Superior temporal gyrus (tissue), 1 donor: ENCODE data around the gene METTL25.
A peak's percentile ranks its signal among the peaks of the same experiment; 100 is the strongest.
"Not testable (repeated sequence)": the region's sequence is repeated elsewhere in the genome, so short reads cannot be mapped to it uniquely, and the experiment has no call there.

Source experiments
- DNase-seq: peaks from one replicate; pipeline ENCODE4 v3.0.0-alpha.2; 2016; ENCODE audit errors: extremely low spot score

METTL25 gene

DNA sequence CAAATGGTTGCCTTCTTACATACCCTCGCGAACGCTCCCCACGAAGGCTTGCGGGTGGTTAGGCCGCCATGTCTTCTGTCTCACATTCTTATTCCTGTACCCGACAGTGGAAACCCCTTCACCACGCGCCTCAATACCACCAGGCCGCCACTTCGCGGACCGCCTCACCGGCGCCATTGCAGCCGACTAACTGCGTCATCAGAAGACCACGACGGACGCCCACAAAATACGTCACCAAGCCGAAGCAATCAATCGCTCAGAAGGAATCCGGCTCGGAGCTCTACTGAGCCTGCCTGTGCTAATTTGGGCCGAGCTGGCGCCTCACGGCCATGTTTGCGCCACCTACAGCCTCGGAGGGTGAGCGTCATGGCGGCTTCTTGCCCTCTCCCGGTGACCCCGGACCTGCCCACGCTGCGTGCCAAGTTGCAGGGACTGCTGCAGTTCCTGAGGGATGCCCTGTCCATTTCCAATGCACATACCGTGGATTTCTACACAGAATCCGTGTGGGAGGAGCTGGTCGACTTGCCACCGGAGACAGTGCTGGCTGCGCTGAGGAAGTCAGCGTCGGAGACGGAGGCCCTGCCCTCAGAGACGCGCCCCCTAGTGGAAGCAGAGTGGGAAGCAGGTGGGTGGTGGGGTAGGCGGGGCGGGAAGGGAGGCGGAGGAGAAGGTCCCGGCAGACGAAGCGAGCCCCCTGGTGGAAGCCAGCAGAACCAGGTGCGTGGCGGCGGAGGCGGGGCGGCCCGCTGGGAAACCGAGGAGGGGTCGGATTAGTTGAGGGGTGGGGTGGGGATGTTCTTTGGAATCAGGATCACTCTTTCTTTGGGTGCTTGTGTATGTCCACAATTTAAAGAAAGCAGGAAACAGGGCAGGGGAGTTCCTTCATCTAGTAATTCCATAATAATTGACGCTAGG is at the start of gene METTL25, which contains the start of gene CCDC59:
Gene METTL25 (plus strand): TSS at position 330 of the 915 bp plus-strand sequence. CDS start 37 bp downstream, at position 367.
Gene CCDC59 (minus strand): TSS at position 188 of the 915 bp plus-strand sequence. CDS start 11 bp downstream, at position 177.
- DNase-seq: peak; percentile 99

DNA sequence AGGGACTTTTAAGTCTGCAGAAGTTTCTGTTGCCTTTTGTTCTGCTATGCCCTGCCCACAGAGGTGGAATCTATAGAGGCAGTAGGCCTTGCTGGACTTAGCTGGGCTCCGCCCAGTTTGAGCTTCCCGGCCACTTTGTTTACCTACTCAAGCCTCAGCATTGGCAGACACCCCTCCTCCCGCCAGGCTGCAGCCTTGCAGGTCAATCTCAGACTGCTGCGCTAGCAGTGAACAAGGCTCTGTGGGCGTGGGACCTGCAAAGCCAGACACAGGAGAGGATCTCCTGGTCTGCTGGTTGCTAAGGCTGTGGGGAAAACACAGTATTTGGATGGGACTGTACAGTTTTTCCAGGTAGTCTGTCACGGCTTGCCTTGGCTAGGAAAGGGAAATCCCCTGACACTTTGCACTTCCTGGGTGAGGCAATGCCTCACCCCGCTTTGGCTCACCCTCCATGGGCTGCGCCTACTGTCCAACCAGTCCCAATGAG is 43.9 kb upstream of the METTL25 start:
- DNase-seq: no peak

DNA sequence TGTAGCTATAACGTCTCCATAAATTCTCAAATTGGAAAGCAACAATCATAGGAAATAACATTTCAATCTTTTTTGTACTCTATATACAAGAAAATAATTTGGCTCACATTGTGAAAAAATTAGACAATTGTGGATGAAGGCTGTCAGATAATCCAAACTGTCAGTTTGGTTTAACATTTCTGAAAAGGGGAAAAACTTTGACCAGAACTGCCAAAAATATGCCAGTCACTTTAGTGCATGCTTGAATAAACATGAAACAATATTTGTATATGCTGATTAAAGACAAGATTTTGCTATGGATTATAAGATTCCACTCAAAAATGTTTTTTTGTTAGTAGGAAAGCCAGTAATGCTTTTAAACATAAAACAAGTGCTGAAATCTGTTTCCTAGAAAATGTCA is 39.1 kb upstream of the METTL25 start:
- DNase-seq: no peak

GRCh38 chr12:82325540-82326336 is 32.6 kb upstream of the METTL25 start:
- DNase-seq: no peak

GRCh38 chr12:82326905-82327503 is 31.3 kb upstream of the METTL25 start:
- DNase-seq: peak; percentile 82

DNA sequence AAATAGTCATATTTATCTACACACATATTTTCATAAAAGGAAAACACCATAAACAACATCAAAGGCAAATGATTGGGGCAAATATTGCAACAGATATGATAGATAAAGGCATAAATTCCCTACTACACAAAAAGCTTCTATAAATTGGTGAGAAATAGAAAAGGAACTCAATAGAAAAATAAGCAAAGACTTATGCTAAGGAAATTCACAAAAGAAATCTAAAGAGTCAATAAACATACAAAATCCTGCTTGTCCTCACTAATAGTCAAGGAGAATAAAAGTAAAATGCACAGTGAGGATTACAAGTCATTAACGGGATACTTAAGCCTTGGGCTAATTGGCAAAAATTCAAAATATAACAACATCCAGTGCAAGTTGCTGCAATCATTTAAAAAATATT is 30.5 kb upstream of the METTL25 start:
- DNase-seq: no peak

GRCh38 chr12:82329508-82329907 is 28.8 kb upstream of the METTL25 start:
- no peak for DNase-seq

GRCh38 chr12:82350161-82350560 is 8.2 kb upstream of the METTL25 start:
- DNase-seq: no peak

DNA sequence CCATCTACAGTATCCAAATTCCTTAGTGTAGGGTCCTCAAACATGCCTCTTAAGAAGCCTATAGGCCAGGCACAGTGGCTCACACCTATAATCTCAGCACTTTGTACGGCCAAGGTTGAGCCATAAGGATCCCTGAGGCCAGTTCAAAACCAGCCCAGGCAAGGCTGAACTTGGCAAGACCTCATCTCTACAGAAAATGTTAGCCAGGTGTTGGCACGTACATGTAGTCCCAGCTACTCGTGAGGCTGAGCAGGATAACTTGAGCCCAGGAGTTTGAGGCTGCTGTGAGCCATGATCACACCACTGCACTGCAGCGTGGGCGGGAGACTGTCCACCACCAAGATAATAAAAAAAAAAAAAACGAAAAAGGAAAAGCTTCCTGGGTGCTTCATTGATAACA is 6.9 kb upstream of the METTL25 start:
- no peak for DNase-seq

GRCh38 chr12:82357340-82357739 is 989 bp upstream of the METTL25 start:
- DNase-seq: no peak

DNA sequence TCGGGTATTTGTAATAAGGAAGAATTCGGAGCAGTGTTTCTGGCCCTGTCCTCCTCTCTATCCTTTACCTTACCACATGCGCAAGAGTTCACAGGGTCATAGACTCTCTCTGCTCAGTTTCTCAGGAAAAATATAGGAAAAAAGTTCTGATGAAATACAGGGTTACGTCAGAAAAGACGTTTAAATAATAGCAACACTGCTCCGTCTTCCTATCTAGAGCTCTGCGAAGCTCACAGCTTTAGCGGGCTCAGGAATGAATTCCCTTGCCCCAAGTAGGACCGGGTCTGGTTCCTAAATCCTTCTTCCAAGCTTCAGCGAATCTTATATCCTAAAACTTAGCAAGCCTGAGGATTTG is 507 bp upstream of the METTL25 start:
- DNase-seq: no peak

DNA sequence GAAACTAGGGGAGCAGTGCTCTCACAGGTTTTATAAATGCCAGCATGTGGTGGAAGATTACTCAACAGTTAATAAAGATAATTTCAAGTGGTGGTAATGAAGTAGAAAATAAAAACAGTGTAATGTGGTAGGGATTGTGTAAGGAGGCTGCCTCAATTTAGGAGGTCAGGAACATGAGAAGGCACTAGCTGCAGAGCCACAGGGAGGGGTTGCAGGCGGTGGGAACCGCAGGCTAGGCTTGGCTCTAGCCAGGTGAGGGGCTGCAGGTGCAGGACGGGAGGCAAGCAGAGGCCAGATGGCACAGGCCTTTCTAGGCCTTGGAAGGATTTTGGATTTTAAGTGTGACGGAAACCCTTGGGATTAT is 768 bp downstream of the METTL25 start:
- DNase-seq: peak; percentile 44

DNA sequence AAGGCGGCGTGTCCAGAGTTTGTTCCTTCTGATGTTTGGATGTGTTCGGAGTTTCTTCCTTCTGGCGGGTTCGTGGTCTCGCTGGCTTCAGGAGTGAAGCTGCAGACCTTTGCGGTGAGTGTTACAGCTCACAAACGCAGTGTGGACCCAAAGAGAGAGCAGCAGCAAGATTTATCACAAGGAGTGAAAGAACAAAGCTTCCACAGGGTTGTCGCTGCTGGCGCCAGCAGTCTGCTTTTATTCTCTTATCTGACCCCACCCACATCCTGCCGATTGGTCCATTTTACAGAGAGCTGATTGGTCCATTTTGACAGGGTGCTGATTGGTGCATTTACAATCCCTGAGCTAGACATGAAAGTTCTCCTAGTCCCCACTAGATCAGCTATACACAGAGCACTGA is 2.5 kb downstream of the METTL25 start:
- DNase-seq: not testable (repeated sequence)

DNA sequence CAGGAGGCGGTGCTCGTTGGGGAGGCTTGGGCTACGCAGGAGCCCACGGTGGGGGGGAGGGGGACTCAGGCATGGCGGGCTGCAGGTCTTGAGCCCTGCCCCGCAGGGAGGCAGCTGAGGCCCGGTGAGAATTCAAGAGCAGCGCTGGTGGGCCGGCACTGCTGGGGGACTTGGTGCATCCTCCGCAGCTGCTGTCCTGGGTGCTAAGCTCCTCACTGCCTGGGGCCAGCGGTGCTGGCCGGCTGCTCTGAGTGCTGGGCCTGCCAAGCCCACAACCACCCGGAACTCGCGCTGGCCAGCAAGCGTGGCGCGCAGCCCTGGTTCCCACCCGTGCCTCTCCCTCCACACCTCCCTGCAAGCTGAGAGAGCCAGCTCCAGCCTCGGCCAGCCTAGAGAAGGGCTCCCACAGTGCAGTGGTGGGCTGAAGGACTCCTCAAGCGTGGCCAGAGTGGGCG is 3.2 kb downstream of the METTL25 start:
- DNase-seq: no peak

DNA sequence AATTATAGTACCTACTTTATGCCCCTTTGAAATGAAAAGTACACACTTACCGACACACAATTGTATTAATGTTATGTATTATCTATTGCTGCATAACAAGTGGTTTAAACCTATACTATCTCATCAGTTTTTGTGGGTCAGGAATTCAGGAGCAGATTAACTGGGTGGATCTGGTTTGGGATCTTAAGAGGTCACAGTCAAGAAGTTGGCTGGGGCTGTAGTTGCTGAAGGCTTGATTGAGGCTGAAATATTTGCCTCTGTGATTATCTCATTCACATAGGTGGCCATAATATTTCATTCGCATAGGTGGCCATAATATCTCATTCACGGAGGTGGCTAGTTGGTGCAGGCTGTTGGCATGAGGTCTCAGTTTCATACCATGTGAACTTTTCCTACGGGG is 5.7 kb downstream of the METTL25 start:
- no peak for DNase-seq

DNA sequence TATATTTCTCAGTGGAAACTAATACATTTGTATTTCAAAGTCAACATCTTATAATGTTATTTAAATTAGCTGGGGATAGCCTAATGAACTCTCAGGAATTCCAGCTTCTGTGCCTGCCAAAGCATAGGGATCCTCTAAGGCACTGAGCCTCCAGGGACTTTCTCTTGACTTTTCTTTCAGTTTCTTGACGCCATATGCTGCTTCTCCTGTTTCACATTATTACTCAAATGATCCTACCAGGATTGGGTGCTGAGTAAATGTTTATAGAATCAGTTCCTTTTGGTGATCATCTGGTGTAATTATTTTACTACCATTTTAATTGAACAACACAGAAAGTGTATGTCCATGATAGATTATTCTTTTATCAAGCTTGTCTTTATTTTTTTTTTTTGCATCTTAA is 7.9 kb downstream of the METTL25 start:
- no peak for DNase-seq

- no peak for DNase-seq
Observed at GRCh38 chr12:82375201-82375600, 16.9 kb downstream of the METTL25 start.

- DNase-seq: no peak
Observed at GRCh38 chr12:82378997-82379396, 20.7 kb downstream of the METTL25 start.

DNA sequence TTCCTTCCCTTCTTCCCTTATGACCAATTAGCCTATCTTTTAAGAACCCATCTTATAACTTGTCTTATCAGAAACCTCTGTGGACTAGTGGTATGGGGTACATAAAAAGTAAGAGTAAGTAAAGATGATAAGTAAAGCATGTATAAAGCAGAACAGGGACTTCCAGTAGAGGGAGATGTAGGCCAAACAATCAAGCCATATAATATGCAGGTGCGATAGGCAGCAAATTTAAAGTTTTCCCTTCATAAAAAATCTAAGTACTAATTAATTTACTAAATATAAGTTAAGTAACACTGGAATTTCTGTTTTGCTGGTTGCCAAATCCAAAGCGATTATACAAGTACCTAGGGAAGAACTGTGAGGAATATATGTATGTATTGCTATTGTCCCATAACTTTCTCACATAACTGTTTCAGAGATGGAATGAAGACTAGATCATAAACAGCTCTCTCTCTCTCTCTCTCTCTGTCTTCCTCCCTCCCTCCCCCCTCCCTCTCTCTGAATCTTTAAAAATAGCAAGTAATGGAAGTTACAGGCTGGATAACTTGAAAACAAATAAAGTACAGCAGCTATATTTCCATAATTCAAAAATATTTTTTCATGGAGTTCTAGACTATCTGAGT is 25.7 kb downstream of the METTL25 start:
- DNase-seq: peak; percentile 72

DNA sequence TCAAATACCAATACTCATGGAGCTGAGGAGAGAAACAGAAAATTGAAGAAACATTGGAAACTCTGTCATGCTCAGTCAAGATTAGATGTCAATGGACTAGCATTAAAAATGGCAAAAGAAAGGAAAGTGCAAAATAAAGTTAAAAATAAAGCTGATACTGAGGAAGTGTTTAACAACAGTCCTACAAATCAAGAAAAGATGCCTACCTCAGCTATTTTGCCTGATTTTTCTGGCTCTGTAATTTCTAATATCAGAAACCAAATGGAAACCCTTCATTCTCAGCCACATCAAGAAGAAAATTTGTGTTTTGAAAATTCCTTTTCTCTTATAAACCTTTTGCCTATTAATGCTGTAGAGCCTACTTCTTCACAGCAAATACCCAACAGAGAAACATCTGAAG is 40.5 kb downstream of the METTL25 start:
- no peak for DNase-seq

GRCh38 chr12:82400819-82401218 is 42.5 kb downstream of the METTL25 start:
- DNase-seq: no peak

DNA sequence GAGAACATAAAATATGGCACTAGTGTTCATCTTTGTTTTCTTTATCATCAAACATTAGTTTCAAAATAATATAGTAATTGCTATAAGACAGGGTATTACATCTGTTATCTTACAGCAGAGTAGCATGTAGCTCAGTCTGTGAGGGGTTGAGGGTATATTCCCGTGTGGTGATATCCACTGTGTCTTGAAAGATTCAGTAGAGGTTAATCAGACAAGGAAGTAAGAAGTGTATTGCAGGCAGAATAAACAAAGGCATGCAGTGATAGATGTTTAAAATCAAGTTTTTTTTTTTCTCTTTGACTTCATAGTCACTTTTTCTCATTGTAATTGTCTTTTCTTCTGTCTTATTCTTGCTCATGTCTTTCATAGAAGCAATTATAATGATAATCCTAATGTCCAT is 48.3 kb downstream of the METTL25 start:
- DNase-seq: no peak
